Kidney epithelial cell (primary cell): ENCODE data around the gene RRN3. TPM values are rescaled to one million over a fixed set of nuclear protein-coding genes. Genes with fewer than 3 reads are reported as not detected.

ENCODE experiments used
- DNase-seq: peaks from one replicate; pipeline ENCODE4 v3.0.0-alpha.2; 2010; ENCODE audit warnings: low read depth
- H3K27me3 ChIP-seq: 2 replicates; pipeline ENCODE4 v1.6.0; 2011; ENCODE audit warnings: low read length; ENCODE audit not compliant: control insufficient read depth, insufficient read depth
- H3K36me3 ChIP-seq: 2 replicates; pipeline ENCODE4 v1.5.1; 2011; ENCODE audit warnings: low read length; ENCODE audit not compliant: control insufficient read depth, insufficient read depth
- H3K4me3 ChIP-seq: 2 replicates; pipeline ENCODE4 v1.5.1; 2011; ENCODE audit warnings: low read depth, mild to moderate bottlenecking, control low read depth, low read length
- CTCF ChIP-seq: IDR thresholded peaks from 2 replicates; pipeline ENCODE4 v1.5.1; 2011; ENCODE audit warnings: mild to moderate bottlenecking, moderate library complexity, low read length, control low read depth, inconsistent platforms; ENCODE audit not compliant: insufficient read depth, poor library complexity, severe bottlenecking
- total RNA-seq: library from RNA; depleted of rRNA; stranded (reverse); fragments of >200 nt; gene quantifications from 2 replicates; pipeline ENCODE4 v1.2.3, GENCODE V29; 2015

Gene RRN3
- total RNA-seq, 1 donor from 2014 or later: 34.8 TPM

- DNase-seq: no peak
Observed at GRCh38 chr16:15057681-15058417, 36.2 kb downstream of the RRN3 start.

GRCh38 chr16:15055141-15056053 is 38.7 kb downstream of the RRN3 start:
- peak overlapping the region; percentile 97 for H3K4me3 ChIP-seq
- TF ChIP-seq CTCF: peak; percentile 10
- no peak for DNase-seq

More at GRCh38 chr16:15057681-15058417, 36.2 kb downstream of the RRN3 start:
- peaks cover 3% of the 10 kb centered on the region for H3K36me3 ChIP-seq
- H3K27me3 ChIP-seq: no peaks in the 10 kb centered on the region
- no peak overlapping the region for H3K4me3 ChIP-seq
- no peak for TF ChIP-seq CTCF

DNA sequence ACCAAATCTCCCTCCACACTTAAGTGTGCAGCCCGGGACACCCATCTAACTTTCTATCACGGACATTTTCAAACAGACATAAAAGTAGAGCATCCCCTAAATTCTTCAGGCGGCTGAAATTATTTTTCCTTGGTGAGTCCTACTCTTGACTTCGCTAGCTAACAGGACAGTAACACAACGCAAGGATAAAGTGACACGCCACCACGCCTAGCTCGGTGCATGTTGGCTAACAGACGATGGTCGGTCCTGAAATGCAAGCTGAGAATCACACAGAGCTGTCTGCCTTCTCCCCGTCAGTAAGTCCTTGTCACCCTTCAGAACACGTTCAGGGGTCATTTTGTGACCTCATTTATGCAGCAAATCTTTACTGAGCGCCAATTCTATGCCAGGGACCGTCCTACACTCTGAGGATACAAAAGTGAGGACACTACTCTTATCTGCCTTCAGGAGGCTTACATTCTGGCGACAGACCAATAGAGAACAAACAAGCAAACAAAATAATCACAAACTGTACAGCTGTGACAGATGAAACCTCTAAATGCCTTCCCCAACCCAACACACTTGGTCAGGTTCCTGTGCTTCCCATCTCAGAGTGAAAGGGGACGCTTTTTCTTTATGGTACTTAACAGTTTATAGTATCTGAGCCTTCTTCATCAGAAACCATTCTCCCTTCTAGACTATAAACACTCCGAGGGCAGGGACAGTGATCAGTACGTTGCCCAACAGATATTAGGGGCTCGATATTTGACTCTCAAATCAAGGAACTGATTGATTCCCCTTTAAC is 39.5 kb downstream of the RRN3 start:
- Histone ChIP-seq H3K4me3 (peak overlapping the region; percentile 97), H3K27me3 (no peaks in the 10 kb centered on the region), H3K36me3 (no peaks in the 10 kb centered on the region)
- no peak for TF ChIP-seq CTCF
- no peak for DNase-seq

More at GRCh38 chr16:15055141-15056053, 38.7 kb downstream of the RRN3 start:
- Histone ChIP-seq H3K27me3 (no peaks in the 10 kb centered on the region), H3K36me3 (no peaks in the 10 kb centered on the region)

GRCh38 chr16:15053904-15054303 is 40.2 kb downstream of the RRN3 start:
- Histone ChIP-seq H3K27me3 (no peaks in the 10 kb centered on the region), H3K36me3 (no peaks in the 10 kb centered on the region), H3K4me3 (no peak overlapping the region)
- no peak for DNase-seq
- TF ChIP-seq CTCF: no peak

DNA sequence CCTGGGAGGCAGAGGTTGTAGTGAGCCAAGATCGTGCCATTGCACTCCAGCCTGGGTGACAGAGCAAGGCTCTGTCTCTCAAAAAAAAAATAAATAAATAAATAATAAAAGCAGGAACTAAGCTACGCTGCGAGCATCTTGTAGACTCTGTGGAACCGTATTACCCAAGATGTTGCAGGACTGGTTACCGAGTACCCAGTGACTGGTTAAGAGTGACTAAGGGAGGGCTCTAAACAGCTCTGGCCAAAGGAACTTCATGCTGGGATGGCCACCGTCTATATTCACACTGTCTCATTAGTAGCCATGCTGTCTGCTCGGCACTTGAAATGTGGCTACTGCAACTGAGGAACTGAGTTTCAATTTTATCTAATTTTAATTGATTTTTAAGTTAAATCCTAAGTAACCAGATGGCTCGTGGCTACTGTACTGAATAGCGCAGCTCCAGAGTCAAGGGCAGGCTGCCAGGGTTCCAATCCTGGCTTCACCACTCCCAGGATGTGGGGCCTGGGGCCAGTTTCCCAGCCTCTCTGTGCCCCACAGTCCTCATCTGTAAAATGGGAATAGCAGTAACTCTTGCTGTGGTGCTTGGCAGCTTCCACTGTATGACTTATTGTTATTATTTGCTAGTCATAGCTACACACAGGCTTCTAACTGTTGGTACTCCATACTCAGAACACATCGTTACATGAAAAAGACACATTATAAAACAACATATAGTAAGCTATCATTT is 41.2 kb downstream of the RRN3 start:
- no peak for TF ChIP-seq CTCF
- Histone ChIP-seq H3K36me3 (no peaks in the 10 kb centered on the region), H3K4me3 (no peak overlapping the region), H3K27me3 (no peaks in the 10 kb centered on the region)
- no peak for DNase-seq
